Superior temporal gyrus (tissue), 1 donor: ENCODE data around the gene CLSTN2.

Experiments
- DNase-seq: peaks from one replicate; pipeline ENCODE4 v3.0.0-alpha.2; 2016; ENCODE audit errors: extremely low spot score

The CLSTN2 gene

GRCh38 chr3:140501061-140501769 lies 566.2 kb downstream of the CLSTN2 start:
- no peak for DNase-seq

GRCh38 chr3:140501770-140502364 lies 566.9 kb downstream of the CLSTN2 start:
- no peak for DNase-seq

- no peak for DNase-seq
Observed at GRCh38 chr3:140505213-140505612, 570.2 kb downstream of the CLSTN2 start.

- no peak for DNase-seq
Observed at GRCh38 chr3:140505876-140506275, 570.9 kb downstream of the CLSTN2 start.

DNA sequence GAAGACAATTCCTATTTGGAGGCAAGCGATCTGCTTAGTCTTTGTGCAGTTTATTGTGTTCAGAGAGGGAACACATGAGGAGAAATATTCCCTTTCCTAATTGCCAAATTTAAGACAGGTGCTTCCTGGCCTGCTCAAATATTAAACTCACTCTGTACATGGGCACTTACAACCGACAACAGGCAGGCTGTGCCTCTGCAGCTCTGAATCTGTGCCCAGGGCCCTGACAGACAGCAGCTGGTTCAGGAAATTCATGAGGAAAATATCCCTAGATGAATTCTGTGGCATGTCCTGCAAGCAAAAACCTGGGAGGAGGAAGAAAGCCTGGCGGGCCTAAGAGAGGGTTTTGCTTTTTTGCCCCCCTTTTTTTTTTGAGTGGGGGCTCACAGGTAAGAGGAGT lies 573.6 kb downstream of the CLSTN2 start:
- no peak for DNase-seq

- no peak for DNase-seq
Observed at GRCh38 chr3:140509534-140509933, 574.5 kb downstream of the CLSTN2 start.

- no peak for DNase-seq
Observed at GRCh38 chr3:140510303-140510861, 575.4 kb downstream of the CLSTN2 start.

DNA sequence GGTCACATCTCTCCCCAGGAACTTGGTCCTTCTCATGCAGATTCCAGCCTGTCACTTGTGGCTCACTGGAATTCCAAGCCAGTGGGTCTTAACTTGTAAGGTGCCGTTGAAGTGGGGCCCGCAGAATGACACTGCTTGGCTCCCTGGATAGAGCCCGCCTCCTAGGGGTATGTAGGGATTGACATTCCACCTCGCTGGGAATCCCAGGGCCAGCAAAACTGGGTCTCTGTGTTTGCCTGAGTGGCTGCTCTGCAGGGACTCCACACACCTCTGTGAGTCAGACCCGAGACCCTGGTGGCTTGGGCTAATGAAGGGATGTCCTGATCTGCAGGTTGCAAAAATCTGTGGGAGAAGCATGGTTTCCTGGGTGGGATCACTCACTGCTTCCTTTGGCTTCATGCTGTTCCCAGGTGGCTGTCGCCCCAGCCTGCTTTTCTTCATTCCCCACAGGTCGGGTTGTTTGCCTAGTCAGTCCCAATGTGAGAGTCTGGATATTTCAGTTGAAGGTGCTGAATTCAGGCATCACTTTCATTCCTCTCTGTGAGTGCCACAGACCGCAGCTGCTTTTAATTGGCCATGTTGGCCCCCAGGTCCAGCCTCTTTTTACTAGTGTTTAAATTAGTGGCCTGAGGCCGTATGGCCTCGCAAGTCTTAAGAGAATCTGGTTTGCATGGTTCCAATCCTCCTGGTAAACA lies 586.9 kb downstream of the CLSTN2 start:
- DNase-seq, result no peak

DNA sequence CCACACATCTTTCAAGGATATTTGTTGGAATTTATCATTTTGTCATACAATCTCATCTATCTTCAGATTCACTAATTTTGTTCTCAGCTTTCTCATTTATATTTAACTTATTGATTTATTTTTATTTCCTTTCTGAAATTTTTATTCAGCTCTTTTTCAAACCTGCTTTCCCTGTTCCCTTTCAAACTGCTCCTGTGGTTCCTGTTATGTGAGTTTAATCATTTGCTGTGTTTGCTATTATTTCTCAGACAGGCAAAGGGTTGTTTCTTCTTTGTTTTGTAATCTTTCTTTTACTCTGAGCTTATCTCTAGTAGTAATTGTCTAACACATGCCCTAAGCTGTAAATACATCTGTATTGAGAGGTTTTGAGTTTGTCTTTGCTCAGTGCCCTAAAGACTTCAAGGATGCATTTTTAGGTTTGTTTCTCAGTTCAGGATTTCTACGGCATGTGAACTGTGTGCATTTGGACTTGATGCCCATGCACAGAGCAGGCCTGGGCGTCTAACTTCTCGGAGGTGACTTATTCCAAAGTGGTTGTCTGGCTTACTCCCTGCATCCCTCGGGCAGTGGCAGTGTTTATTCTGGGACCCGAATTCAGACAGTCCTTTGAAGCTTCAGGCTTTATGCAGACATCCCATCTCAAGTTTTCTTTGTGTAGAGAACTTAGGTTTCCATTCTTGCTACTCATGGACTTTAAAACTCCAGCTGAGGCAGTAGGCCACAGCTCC lies 587.8 kb downstream of the CLSTN2 start:
- DNase-seq, result no peak

GRCh38 chr3:140523600-140523999 lies 588.6 kb downstream of the CLSTN2 start:
- no peak for DNase-seq

DNA sequence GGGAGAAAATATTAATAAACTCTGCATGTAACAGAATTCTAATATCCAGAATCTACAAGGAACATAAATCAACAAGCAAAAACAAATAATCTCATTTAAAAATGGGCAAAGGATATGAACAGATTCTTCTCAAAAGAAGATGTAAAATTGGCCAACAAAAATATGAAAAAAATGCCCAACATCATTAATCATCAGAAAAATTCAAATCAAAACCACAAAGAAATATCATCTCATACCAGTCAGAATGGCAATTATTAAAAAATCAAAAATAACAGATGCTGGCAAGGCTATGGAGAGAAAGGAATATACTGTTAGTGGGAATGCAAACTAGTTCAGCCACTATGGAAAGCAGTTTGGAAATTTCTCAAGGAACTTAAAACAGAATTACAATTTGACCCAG lies 592.2 kb downstream of the CLSTN2 start:
- no peak for DNase-seq

- no peak for DNase-seq
Observed at GRCh38 chr3:140529096-140529495, 594.1 kb downstream of the CLSTN2 start.

DNA sequence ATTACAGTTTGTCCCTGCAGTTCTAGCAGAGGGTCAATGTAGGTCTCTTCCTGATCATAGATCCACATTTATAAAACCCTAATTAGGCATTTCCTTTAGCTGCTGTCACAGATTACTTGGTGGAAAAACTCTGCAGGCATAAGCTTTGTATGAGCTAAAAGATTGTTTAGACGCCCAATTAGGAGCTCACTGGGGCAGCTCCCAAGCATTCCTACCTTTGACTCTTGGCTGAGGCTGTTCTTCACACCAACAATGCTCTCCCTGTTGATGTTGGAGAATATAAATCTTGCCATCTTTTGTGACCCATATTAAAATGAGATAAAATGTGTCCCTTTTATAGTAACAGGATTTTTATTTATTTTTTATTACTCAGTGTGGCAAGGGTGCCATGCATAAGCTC lies 594.6 kb downstream of the CLSTN2 start:
- no peak for DNase-seq

DNA sequence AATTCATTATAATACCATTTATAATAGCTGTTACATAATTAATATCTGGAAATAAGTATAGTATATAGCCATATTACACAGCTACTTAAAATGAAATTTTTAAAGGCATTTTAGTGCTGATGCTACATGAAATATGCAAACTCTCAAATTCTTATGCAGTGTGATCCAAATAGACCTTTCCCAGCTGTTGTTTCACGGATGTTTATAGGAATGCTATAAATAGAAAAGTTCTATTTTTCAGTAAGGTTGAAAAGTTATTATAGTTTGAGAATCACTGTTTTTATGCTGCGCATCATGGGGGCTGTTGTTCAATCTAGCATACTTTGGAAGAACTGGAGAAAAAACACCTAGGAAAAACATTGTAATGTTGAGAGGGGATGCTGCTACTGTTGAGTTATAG lies 595.1 kb downstream of the CLSTN2 start:
- DNase-seq, result no peak

- no peak for DNase-seq
Observed at GRCh38 chr3:140530603-140531002, 595.6 kb downstream of the CLSTN2 start.

DNA sequence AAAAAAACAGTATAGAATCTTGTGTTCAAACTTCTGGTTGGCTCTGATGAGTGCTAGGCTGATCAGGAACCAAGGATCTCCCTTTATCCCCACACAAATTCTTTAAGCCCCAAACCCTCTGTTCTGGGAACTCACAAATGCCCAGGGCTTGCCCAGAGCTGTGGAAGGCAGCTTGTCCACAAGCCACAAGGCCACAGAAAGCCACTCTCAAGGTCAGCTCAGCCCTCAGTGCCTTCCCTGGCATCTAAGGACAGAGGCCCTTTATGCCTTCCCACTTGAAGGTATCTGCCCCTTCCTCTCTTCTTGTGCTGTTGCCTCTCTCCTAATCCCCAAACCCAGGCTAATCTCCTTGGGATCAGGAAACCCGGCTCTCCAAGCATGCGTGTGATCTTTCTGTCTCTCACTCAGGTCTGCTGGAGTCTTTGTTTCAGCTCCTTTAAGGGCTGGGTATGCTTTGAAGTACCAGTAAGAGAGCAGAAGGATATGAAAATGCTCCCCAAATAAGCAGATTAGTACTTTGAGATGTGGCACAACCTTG lies 597.9 kb downstream of the CLSTN2 start:
- no peak for DNase-seq

DNA sequence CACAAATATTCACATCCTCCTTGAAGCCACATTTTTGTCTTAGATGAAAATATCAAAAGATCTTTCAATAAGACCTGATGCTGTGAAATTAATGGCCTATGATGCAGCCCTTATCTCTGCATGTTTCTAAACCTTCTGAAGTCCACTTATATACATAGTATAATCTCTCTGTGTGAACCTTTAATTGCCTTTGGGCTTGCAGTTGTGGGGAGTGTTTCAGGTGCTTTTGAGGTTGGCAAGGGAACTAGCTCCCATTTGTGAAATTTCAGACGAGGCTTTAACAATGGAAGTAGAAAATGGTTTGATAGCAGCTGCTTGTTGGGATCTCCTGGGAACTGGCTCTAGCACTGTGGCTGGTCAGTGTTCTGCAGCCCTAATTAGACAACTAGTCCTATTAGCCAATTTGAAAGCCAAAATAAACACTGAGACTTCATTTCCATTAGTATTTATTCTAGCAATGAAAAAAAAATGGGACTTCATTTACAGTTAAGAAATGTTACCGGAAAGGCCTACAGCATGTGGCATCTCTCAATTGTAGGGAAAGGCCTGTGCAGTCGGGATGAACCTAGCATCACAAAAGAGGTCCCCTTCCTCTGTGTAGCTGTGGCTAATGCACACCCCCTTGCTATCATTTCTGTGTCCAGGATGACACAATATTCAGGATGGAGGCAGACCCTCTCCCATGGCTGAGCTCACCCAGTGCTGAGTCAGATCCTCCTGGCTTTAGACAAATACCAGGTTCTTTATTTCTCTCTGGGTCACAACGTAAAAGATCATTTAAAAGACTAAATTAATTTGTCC lies 602.1 kb downstream of the CLSTN2 start:
- DNase-seq, result no peak

DNA sequence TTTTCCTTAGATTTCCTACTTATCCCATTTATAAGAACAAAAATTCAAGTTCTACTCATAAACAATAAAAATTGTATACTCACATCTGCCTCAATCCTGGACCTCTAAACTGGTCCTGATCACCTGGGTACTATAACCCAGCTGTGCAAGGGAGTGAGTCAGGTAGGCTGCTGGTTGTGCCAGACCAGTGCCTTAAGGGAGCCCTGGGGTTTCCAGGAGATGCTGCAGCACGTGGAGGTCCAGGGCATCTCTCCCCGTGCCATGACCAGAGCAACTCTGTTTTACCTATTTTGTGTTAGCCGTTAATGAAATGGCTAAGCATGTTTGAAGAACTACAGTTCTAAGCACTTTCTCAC lies 602.7 kb downstream of the CLSTN2 start:
- DNase-seq, result no peak

- DNase-seq, result no peak
Observed at GRCh38 chr3:140540262-140540661, 605.3 kb downstream of the CLSTN2 start.

GRCh38 chr3:140541975-140542653 lies 607.1 kb downstream of the CLSTN2 start:
- DNase-seq, result no peak

DNA sequence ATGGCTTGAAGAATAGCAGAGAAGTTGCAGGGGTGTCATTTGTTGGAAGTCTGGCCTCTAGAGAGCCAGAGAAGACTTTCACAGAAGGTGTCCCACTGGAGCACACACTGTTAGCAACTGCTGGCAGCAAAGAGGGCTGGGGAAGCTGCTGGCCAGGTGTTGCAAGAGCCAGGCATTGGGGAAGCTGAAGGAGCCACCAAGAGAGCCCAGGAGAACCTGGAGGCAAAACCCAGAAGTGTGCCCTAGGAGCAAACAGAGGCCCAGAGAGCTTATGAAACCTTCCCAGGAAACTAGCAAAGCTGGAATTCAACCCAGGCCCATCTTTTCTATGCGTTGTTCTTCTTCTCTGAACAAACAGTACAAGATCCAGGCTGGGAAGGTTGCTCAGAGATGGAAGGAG lies 610.2 kb downstream of the CLSTN2 start:
- DNase-seq, result no peak
